Thyroid gland (tissue), 4 donors: Measurements from ENCODE around the gene MRPL27. TPM values are rescaled to one million over a fixed set of nuclear protein-coding genes. Genes with fewer than 3 reads are reported as not detected.

Experiments
- DNase-seq, 2 donors: peaks; one replicate each; pipeline ENCODE4 v3.0.0-alpha.2; 2019
- H3K27ac ChIP-seq, 3 donors: fragments of 200-600 bp; sonication (generic); 1 replicate in 2 of 3; 2 replicates in 1 of 3; pipeline ENCODE4 v1.5.1; 2016 to 2019; ENCODE audit warnings: mild to moderate bottlenecking in 1 of 3, moderate library complexity in 1 of 3
- H3K27me3 ChIP-seq: fragments of 200-600 bp; sonication (generic); one replicate; pipeline ENCODE4 v1.5.1; 2019
- H3K36me3 ChIP-seq, 2 donors: fragments of 200-600 bp; sonication (generic); one replicate each; pipeline ENCODE4 v1.5.1; 2016 to 2019
- H3K4me1 ChIP-seq, 2 donors: fragments of 200-600 bp; sonication (generic); one replicate each; pipeline ENCODE4 v1.5.1; 2017 to 2019
- H3K4me3 ChIP-seq, 3 donors: fragments of 200-600 bp; sonication (generic); replicated peaks in 1 of 3; 1 replicate in 2 of 3; 2 replicates in 1 of 3; pipeline ENCODE4 v1.5.1; 2016; ENCODE audit warnings: mild to moderate bottlenecking in 1 of 3
- H3K9me3 ChIP-seq: fragments of 200-600 bp; sonication (generic); one replicate; pipeline ENCODE4 v1.5.1; 2017
- POLR2A ChIP-seq, 2 donors: fragments of 450-650 bp; IDR thresholded peaks; one replicate each; pipeline ENCODE4 v1.6.1; 2017; ENCODE audit warnings: antibody characterized with exemption in 2 of 2, mild to moderate bottlenecking in 2 of 2, moderate library complexity in 1 of 2
- WGBS, 2 donors: methylation state at CpG; one replicate each; pipeline ENCODE4 v1.1.5; 2017; 5-methylcytosine and 5-hydroxymethylcytosine counted together
- intact Hi-C: fragments of 100-400 bp; cut with DNase I; formaldehyde crosslinking; loops from one replicate; pipeline ENCODE4 v1.15.1; 2023
- total RNA-seq, 4 donors: library from RNA; depleted of rRNA; stranded (reverse); fragments of >200 nt; gene quantifications; one replicate each; pipeline ENCODE4 v1.2.3, GENCODE V29; 2016
- TF ChIP-seq, protein P1 (sequence below), 6 experiments: fragments of 200-600 bp in 3 of 6; fragments of 450-650 bp in 3 of 6; sonication (generic) in 3 of 6; IDR thresholded peaks; one replicate each; pipeline ENCODE4 v1.5.1; 2016 to 2019; ENCODE audit warnings: antibody characterized with exemption in 6 of 6, mild to moderate bottlenecking in 2 of 6, inconsistent platforms in 1 of 6, moderate library complexity in 1 of 6

Gene MRPL27
- total RNA-seq, 4 donors from 2014 or later = 44.6 to 115 (median 80.8) TPM

- Histone ChIP-seq H3K27ac (no peak overlapping the region), H3K9me3 (no peaks in the 10 kb centered on the region), H3K4me1 (peaks cover 0 to 6% of the 10 kb centered on the region in 2 donors), H3K4me3 (no peak overlapping the region), H3K27me3 (no peaks in the 10 kb centered on the region), H3K36me3 (peaks cover 18 to 24% of the 10 kb centered on the region in 2 donors)
- intact Hi-C loops = loop anchor here (5.0 kb wide), 1 partner anchor 115 kb away; the partner anchor contains the start of gene RSAD1
- 30 to 31% methylated on average over 11 of the region's 11 CpGs for WGBS, 2 donors
- DNase-seq = peak; percentile 59 to 64
- TF ChIP-seq, protein P1, sequence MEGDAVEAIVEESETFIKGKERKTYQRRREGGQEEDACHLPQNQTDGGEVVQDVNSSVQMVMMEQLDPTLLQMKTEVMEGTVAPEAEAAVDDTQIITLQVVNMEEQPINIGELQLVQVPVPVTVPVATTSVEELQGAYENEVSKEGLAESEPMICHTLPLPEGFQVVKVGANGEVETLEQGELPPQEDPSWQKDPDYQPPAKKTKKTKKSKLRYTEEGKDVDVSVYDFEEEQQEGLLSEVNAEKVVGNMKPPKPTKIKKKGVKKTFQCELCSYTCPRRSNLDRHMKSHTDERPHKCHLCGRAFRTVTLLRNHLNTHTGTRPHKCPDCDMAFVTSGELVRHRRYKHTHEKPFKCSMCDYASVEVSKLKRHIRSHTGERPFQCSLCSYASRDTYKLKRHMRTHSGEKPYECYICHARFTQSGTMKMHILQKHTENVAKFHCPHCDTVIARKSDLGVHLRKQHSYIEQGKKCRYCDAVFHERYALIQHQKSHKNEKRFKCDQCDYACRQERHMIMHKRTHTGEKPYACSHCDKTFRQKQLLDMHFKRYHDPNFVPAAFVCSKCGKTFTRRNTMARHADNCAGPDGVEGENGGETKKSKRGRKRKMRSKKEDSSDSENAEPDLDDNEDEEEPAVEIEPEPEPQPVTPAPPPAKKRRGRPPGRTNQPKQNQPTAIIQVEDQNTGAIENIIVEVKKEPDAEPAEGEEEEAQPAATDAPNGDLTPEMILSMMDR (IDR thresholded peaks at IDR 0.05) = peak in 5 of 6 experiments; percentile 53 to 77 (median 64)
- no peak for TF ChIP-seq POLR2A (IDR thresholded peaks at IDR 0.05)
These were observed 11.2 kb downstream of the MRPL27 start for GRCh38 chr17:50361561-50362480.

DNA sequence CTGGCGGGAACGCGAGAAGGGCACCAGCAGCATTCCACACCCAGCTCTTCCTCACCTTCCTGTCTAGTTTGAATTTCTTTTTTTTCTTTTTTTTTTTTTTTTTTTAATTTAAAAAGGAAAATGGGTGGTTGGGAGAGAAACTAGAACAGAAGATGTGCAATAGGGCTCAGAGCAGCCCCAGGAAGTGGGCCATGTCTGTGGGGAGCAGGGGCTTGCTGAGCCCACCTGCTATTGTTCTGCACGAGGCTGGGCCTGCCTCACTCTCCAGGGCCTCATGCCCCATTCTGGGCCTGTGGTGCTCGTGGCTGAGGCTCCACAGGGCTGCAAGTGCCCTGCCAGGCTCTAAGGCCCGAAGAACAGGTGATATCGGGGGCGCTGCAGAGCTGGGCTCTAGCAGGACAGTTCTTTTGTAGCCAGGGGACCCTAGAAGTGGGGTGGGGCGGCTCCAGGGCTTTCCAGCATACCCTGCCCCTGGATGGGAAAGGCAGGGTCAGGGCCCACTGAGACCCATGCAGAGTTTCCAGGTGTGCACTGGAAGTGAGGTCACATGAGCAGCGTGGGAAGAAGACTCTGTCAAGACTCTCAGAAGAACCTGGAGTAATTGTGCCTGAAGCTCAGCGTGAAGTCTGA, 12.4 kb downstream of the MRPL27 start:
- peaks cover 24 to 30% of the 10 kb centered on the region in 2 donors for H3K36me3 ChIP-seq
- TF ChIP-seq POLR2A (IDR thresholded peaks at IDR 0.05) = no peak
- TF ChIP-seq, protein P1 (IDR thresholded peaks at IDR 0.05) = no peak
- WGBS, 2 donors = 88 to 93% methylated on average over 11 of the region's 11 CpGs

DNA sequence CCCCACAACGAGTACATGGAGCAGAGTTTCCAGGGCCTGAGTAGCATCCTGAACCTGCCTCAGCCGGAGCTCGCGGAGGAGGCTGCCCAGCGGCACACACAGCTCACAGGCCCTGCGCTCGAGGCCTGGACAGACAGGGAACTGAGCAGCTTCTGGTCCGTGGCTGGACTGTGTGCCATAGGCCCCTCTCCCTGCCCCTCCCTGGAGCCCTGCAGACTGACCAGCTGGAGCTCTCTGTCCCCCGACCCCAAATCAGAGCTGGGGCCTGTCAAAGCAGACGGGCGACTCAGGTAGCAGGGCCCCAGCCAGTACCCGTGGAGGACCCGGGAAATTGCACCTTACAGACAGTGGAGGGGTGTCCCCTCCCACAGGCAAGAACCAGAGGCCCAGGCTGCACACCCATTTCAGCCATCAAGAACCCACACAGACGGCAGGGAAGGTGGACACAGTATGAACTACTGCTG, 13.0 kb downstream of the MRPL27 start:
- DNase-seq = no peak
- Histone ChIP-seq H3K36me3 (peaks cover 24 to 33% of the 10 kb centered on the region in 2 donors), H3K4me3 (no peak overlapping the region), H3K27me3 (no peaks in the 10 kb centered on the region), H3K4me1 (peaks cover 0 to 6% of the 10 kb centered on the region in 2 donors), H3K9me3 (no peaks in the 10 kb centered on the region), H3K27ac (no peak overlapping the region)
- 89 to 90% methylated on average over 10 to 13 of the region's 14 CpGs for WGBS, 2 donors
- no peak for TF ChIP-seq POLR2A (IDR thresholded peaks at IDR 0.05)
- TF ChIP-seq, protein P1 (IDR thresholded peaks at IDR 0.05) = no peak
- intact Hi-C loops = loop anchor here (5.0 kb wide), 1 partner anchor 117 kb away; the partner anchor contains the start of gene RSAD1

More for the DNA sequence above, 12.4 kb downstream of the MRPL27 start:
- intact Hi-C loops = loop anchor here (5.0 kb wide), 1 partner anchor 117 kb away; the partner anchor contains the start of gene RSAD1
- Histone ChIP-seq H3K9me3 (no peaks in the 10 kb centered on the region), H3K27me3 (no peaks in the 10 kb centered on the region), H3K4me3 (no peak overlapping the region), H3K4me1 (peaks cover 0 to 6% of the 10 kb centered on the region in 2 donors), H3K27ac (no peak overlapping the region)
- no peak for DNase-seq

GRCh38 chr17:50359005-50359699, 13.8 kb downstream of the MRPL27 start:
- Histone ChIP-seq H3K36me3 (peaks cover 24 to 33% of the 10 kb centered on the region in 2 donors), H3K27ac (no peak overlapping the region), H3K9me3 (no peaks in the 10 kb centered on the region), H3K27me3 (no peaks in the 10 kb centered on the region), H3K4me1 (peaks cover 0 to 6% of the 10 kb centered on the region in 2 donors), H3K4me3 (no peak overlapping the region)
- TF ChIP-seq, protein P1 (IDR thresholded peaks at IDR 0.05) = no peak
- no peak for TF ChIP-seq POLR2A (IDR thresholded peaks at IDR 0.05)
- 83 to 86% methylated on average over 5 of the region's 5 CpGs for WGBS, 2 donors
- DNase-seq = no peak
- intact Hi-C loops = no loop called here
